Uterus (tissue), 2 donors: Measurements from ENCODE around the gene FAM221B.

Experiments used
- POLR2A ChIP-seq, 2 donors: fragments of 450-650 bp; IDR thresholded peaks; one replicate each; pipeline ENCODE4 v1.6.1; 2016; ENCODE audit warnings: antibody characterized with exemption in 2 of 2, mild to moderate bottlenecking in 1 of 2, moderate library complexity in 1 of 2
- TF ChIP-seq, protein P1 (sequence below), 4 experiments: fragments of 200-600 bp in 2 of 4; fragments of 450-650 bp in 2 of 4; sonication (generic) in 2 of 4; IDR thresholded peaks; one replicate each; pipeline ENCODE4 v1.5.1; 2016 to 2019; ENCODE audit warnings: antibody characterized with exemption in 4 of 4, mild to moderate bottlenecking in 2 of 4, moderate library complexity in 1 of 4

DNA sequence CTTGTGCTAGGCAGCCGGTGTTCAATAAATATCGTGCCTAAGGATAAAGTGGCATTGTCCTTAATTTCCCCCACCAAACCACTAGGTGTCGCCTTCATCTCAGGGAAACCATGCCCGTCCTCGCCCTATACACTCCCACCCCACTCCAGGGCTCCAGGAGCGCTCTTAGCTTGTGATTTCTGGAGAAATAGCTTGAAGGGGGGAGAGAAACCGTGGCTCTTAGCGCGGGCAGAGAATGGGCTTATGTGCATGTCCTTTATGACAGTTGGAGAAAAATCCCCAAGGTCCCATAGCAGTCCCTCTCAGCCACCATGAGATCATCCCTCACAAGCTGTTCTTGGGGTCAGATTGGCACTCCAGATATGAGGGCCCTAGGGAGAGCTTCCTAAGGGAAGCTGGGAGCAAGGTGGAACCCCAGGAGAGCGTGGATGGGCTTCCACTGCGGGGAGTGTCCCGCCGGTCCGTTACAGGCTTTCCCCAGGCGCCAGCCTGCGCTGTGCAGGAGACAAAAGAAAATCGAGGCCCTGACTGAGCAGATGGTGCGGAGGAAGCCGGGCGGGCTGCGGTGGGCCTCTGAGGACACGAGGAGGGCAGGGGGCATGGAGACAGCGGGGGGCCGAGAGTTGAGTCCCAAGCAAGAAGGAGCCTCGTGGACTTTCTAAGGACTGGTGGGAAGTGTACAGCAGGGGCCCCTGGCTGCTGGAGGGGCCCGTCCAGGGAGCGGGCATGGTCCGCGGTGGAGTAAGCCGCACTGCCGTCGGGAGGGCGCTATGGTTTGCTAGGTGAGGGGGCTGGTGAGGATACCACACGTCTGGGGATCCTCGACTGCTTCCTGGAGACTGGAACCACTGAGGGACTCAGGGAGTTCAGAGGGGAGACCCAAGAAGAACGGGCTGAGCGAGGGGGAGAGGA, 37.9 kb downstream of the FAM221B start:
- TF ChIP-seq, protein P1, sequence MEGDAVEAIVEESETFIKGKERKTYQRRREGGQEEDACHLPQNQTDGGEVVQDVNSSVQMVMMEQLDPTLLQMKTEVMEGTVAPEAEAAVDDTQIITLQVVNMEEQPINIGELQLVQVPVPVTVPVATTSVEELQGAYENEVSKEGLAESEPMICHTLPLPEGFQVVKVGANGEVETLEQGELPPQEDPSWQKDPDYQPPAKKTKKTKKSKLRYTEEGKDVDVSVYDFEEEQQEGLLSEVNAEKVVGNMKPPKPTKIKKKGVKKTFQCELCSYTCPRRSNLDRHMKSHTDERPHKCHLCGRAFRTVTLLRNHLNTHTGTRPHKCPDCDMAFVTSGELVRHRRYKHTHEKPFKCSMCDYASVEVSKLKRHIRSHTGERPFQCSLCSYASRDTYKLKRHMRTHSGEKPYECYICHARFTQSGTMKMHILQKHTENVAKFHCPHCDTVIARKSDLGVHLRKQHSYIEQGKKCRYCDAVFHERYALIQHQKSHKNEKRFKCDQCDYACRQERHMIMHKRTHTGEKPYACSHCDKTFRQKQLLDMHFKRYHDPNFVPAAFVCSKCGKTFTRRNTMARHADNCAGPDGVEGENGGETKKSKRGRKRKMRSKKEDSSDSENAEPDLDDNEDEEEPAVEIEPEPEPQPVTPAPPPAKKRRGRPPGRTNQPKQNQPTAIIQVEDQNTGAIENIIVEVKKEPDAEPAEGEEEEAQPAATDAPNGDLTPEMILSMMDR (IDR thresholded peaks at IDR 0.05) = peak; percentile 85 to 93 (median 88)
- no peak for TF ChIP-seq POLR2A (IDR thresholded peaks at IDR 0.05)
